Hippocampal formation (tissue), 2 donors: ENCODE results near the gene ST7.

Experiments
- DNase-seq, 2 donors: peaks; one replicate each; lab custom pipeline; 2025; lab: John Stamatoyannopoulos, UW

The ST7 gene

GRCh38 chr7:116979430-116979829, 26.1 kb downstream of the ST7 start:
- no peak for DNase-seq

GRCh38 chr7:116980354-116980753, 27.1 kb downstream of the ST7 start:
- DNase-seq = no peak

GRCh38 chr7:116981939-116982338, 28.6 kb downstream of the ST7 start:
- no peak for DNase-seq

- DNase-seq = no peak
Measured at GRCh38 chr7:116984511-116984910, 31.2 kb downstream of the ST7 start.

- DNase-seq = peak in 1 of 2 donors; percentile 54
Measured at GRCh38 chr7:116984917-116985316, 31.6 kb downstream of the ST7 start.

GRCh38 chr7:116985575-116985974, 32.3 kb downstream of the ST7 start:
- no peak for DNase-seq

- DNase-seq = no peak
Measured at GRCh38 chr7:116986611-116987565, 33.6 kb downstream of the ST7 start.

GRCh38 chr7:116988363-116988989, 35.2 kb downstream of the ST7 start:
- DNase-seq = peak in 1 of 2 donors; percentile 22

- DNase-seq = no peak
Measured at GRCh38 chr7:116990056-116990455, 36.8 kb downstream of the ST7 start.

- DNase-seq = no peak
Measured at GRCh38 chr7:116991233-116991632, 37.9 kb downstream of the ST7 start.

- no peak for DNase-seq
Measured at GRCh38 chr7:116994611-116995010, 41.3 kb downstream of the ST7 start.

- DNase-seq = no peak
Measured at GRCh38 chr7:116997972-116998371, 44.7 kb downstream of the ST7 start.

GRCh38 chr7:116998567-116999175, 45.4 kb downstream of the ST7 start:
- DNase-seq = no peak

- no peak for DNase-seq
Measured at GRCh38 chr7:116999311-116999710, 46.0 kb downstream of the ST7 start.

GRCh38 chr7:117001283-117001682, 48.0 kb downstream of the ST7 start:
- DNase-seq = no peak

- DNase-seq = no peak
Measured at GRCh38 chr7:117004899-117005298, 51.6 kb downstream of the ST7 start.

- DNase-seq = no peak
Measured at GRCh38 chr7:117005449-117005848, 52.1 kb downstream of the ST7 start.

- no peak for DNase-seq
Measured at GRCh38 chr7:117006907-117007684, 53.8 kb downstream of the ST7 start.

GRCh38 chr7:117008118-117008885, 55.0 kb downstream of the ST7 start:
- no peak for DNase-seq

- no peak for DNase-seq
Measured at GRCh38 chr7:117008886-117009531, 55.7 kb downstream of the ST7 start.
